Stimulated activated naive CD8-positive, alpha-beta T cell treated with anti-CD3 and anti-CD28 coated beads, Interleukin-15, amount 100 ng/mL, for 72 hours (primary cell): ENCODE data around the gene SRL.

ENCODE experiments used
- ATAC-seq: fragments of 150-1000 bp; cut with Tn5 transposase; 2 replicates; pipeline ENCODE4 v1.10.0; 2021; ENCODE audit warnings: mild to moderate bottlenecking, moderate library complexity
- DNase-seq, 2 donors: peaks; one replicate each; pipeline ENCODE4 v3.0.0; 2021 to 2022
- H3K27ac Mint-ChIP-seq, 2 donors: one replicate each; pipeline ENCODE4 v1.8.0; 2022; ENCODE audit warnings: mild to moderate bottlenecking in 2 of 2, mixed read lengths in 2 of 2, moderate library complexity in 2 of 2
- H3K27me3 Mint-ChIP-seq: one replicate; pipeline ENCODE4 v1.8.0; 2022; ENCODE audit warnings: mixed read lengths
- H3K4me1 Mint-ChIP-seq: one replicate; pipeline ENCODE4 v1.8.0; 2022; ENCODE audit warnings: mild to moderate bottlenecking, mixed read lengths
- H3K4me3 Mint-ChIP-seq, 2 donors: one replicate each; pipeline ENCODE4 v1.8.0; 2022; ENCODE audit warnings: mild to moderate bottlenecking in 2 of 2, mixed read lengths in 2 of 2, moderate library complexity in 1 of 2
- H3K9me3 Mint-ChIP-seq, 2 donors: one replicate each; pipeline ENCODE4 v1.8.0; 2022; ENCODE audit warnings: mixed read lengths in 2 of 2

SRL gene

DNA sequence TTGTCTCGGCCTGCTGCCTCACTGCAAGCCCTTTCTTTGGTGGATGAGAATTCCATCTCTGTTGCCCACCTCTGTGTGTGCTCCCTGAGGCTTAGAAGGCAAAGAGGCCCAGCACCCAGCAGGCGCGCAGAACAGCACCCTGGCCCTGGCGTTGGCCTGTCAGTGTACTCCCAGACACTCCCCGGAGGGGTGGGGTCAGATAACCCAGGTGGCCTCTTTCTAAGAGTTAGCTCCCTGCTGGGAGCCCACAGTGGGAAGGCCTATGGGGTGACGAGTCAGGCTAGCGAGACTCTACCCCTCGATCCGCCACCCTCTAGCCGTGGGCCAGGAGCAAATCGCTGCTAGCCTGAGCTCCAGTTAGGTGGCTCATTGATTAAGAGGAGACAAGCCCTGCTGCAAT, 38.1 kb downstream of the SRL start:
- Mint-ChIP-seq H3K4me3 (no peak overlapping the region), H3K27me3 (peaks cover 30% of the 10 kb centered on the region), H3K27ac (no peak overlapping the region), H3K9me3 (no peaks in the 10 kb centered on the region), H3K4me1 (peaks cover 26% of the 10 kb centered on the region)
- no peak for ATAC-seq
- DNase-seq = no peak

DNA sequence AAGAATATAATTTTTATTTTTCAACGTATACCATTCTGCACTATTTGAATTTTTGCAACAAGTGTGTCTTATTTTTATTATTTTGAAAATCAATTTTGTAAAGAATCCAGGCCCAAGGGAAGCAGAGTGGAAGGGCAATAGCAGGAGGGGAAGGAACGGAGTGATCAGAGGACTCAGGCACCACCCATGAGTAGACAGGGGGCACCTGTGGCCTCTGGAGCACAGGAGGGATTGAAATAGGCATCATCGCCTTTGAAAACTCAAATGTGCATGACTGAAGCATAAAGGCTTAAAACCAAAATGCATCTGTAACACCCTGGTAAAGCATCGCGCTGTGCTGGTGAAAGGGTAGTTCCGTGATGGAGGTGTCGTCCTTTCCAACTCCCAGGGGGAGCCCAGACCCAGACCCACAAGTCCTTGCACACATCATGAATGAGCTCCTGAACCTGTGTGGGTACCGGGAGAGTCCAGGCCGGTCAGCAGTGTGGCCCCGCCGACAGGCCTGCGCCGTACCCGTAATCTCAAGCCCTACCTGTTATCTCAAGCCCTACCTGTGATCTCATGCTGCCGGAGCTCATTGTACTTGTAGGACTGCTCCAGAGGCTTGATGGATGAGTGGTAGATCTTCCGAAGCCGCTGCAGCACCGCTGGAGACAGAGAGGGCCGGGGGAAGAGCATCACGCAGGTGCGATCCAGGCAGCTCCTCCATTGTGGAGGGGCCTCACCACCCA, 39.1 kb downstream of the SRL start:
- no peak overlapping the region for H3K27ac Mint-ChIP-seq
- ATAC-seq (no peak), DNase-seq (no peak)
- H3K27me3 Mint-ChIP-seq = peaks cover 26% of the 10 kb centered on the region
- no peak overlapping the region for H3K4me3 Mint-ChIP-seq
- no peaks in the 10 kb centered on the region for H3K9me3 Mint-ChIP-seq
- H3K4me1 Mint-ChIP-seq = peaks cover 25% of the 10 kb centered on the region

DNA sequence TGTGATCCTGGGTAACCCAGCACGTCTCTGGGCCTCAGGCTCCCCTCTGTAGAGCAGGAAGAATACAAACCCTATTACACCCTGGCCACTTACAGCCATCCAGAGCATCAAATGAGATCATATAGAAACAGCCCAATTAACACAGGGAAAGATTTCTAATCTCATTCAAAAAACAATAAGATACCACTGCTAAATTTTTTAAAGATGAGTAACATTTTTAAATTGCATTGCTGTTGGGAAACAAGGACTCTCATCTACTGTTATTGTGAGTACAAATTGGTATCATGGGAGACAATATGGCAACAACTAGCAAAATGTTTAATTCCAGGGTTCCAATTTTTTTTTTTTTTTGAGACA, 41.1 kb downstream of the SRL start:
- DNase-seq = no peak

DNA sequence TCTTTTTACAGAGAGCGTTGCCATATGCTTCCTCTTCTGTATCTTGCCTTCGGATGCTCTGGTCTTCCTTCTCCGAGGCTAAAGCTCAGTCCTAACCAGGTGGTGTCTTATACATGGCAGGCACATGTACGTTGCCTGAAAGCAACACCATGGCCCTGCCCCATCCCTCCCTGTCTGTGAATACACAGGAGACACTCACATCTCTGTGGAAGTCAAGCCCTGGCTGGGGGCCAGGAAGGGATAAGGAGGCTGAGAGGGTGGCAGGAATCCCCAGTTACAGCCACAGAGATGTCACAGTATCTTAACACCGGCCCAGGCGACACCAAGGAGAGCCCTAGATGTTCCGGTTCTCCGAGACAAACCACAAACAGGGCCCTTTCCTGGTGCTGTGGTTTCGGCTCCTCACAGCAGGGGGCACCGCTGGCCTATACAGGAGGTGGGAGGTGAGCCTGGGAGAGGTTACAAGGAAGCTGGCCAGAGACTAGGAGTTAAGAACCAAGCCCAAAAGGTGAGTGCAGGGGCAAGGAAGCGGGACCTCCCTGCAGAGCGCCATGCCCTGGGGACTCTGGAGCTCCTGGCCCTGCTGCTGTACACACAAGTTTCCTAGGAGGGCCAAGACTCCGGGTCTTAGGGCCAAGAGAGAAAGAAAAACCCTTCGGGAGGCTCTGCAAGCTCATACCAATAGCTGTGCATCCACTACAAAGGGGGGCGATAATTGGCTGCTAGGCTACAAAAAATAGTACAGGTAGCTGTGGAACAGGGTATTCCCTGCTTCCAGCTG, 41.7 kb downstream of the SRL start:
- peak; percentile 64 for ATAC-seq
- H3K9me3 Mint-ChIP-seq = no peaks in the 10 kb centered on the region
- peak; percentile 16 to 32 for DNase-seq
- H3K27me3 Mint-ChIP-seq = peaks cover 11% of the 10 kb centered on the region
- peak overlapping the region; percentile 34 to 88 for H3K27ac Mint-ChIP-seq
- H3K4me3 Mint-ChIP-seq = no peak overlapping the region
- H3K4me1 Mint-ChIP-seq = peaks cover 10% of the 10 kb centered on the region

More for the DNA sequence above, 41.1 kb downstream of the SRL start:
- H3K27me3 Mint-ChIP-seq = peaks cover 11% of the 10 kb centered on the region
- no peaks in the 10 kb centered on the region for H3K9me3 Mint-ChIP-seq
- H3K4me3 Mint-ChIP-seq = no peak overlapping the region
- ATAC-seq = no peak
- peaks cover 10% of the 10 kb centered on the region for H3K4me1 Mint-ChIP-seq
- no peak overlapping the region for H3K27ac Mint-ChIP-seq

DNA sequence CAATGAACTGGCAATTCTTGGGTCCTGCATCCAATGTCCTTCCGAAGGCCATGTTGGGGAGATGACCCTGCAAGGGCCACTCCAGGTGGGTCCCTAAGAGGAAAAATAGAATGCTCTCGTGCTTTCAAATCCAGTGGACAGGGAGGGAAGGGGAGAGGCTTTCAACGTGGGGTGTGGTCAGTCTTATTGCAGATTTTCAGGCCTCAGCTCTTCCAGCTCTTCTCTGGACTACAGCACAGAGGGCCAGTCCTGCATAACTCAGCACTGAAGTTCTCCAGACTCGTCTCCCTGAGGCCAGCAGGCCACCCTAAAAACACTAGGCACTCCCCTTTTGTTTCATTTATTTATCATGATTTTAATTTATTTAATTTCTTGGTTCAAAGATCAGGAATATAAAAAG, 43.1 kb downstream of the SRL start:
- Mint-ChIP-seq H3K9me3 (no peaks in the 10 kb centered on the region), H3K27ac (no peak overlapping the region), H3K27me3 (peaks cover 11% of the 10 kb centered on the region), H3K4me1 (peaks cover 10% of the 10 kb centered on the region), H3K4me3 (no peak overlapping the region)
- ATAC-seq = no peak
- no peak for DNase-seq

DNA sequence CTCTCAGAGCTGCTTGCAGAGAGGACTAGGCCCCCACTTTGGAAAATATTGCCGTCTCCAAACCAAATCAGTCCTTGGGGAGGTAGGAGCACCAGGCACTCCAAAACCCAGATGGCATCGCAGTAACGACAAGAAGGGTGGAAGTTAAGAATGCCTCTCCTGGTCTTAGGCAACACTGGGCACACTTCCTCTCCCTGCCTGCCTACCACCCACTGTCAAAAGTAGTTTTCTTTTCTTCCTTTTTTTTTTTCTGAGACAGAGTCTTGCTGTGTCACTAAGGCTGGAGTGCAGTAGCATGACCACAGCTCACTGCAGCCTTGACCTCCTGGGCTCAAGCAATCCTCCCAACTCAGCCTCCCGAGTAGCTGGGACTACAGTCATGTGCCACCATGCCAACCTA, 47.2 kb downstream of the SRL start:
- DNase-seq (no peak), ATAC-seq (no peak)
- no peak overlapping the region for H3K27ac Mint-ChIP-seq
- no peak overlapping the region for H3K4me3 Mint-ChIP-seq
- no peaks in the 10 kb centered on the region for H3K27me3 Mint-ChIP-seq
- H3K9me3 Mint-ChIP-seq = no peaks in the 10 kb centered on the region
- H3K4me1 Mint-ChIP-seq = no peaks in the 10 kb centered on the region

DNA sequence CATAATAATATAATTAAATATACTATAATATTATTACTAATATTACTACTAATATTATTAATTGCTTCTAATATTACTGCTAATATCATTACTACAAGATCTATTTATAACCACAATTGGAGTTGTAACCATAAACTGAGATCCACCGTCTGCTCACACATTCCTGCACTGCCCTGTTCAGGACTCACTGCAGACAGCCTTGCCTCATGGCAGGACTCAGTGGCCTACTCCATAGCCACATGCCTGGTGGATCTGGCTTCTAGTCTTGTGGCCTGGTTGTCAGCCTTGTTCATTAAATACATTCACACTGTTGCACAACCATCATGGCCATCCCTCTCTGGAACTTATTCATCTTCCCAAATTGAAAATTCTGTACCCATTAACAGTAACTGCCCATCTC, 48.0 kb downstream of the SRL start:
- H3K4me1 Mint-ChIP-seq = no peaks in the 10 kb centered on the region
- no peak for DNase-seq
- no peaks in the 10 kb centered on the region for H3K27me3 Mint-ChIP-seq
- no peaks in the 10 kb centered on the region for H3K9me3 Mint-ChIP-seq
- ATAC-seq = no peak
- H3K27ac Mint-ChIP-seq = no peak overlapping the region
- no peak overlapping the region for H3K4me3 Mint-ChIP-seq

DNA sequence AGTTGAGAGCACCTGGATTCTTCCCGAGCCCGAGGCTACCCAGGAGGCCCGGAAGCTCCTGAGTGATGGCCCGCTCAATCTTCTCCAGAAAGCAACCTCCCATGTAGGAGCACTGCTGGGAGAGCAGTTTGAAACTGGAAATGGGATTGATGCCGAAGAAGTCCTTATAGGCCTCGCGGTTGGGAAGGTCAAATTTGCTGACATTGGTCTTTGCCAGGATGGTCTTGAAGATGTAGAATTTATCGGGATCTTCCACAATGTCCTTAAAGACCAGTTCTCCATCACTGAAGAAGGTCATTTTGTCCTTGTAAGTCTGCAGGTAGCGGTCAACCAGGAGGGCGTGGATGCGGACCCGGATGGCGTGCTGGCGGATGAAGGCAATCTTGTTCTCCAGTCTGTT, 49.7 kb downstream of the SRL start:
- Mint-ChIP-seq H3K4me3 (no peak overlapping the region), H3K4me1 (no peaks in the 10 kb centered on the region), H3K9me3 (no peaks in the 10 kb centered on the region), H3K27me3 (no peaks in the 10 kb centered on the region), H3K27ac (no peak overlapping the region)
- DNase-seq = no peak
- no peak for ATAC-seq

DNA sequence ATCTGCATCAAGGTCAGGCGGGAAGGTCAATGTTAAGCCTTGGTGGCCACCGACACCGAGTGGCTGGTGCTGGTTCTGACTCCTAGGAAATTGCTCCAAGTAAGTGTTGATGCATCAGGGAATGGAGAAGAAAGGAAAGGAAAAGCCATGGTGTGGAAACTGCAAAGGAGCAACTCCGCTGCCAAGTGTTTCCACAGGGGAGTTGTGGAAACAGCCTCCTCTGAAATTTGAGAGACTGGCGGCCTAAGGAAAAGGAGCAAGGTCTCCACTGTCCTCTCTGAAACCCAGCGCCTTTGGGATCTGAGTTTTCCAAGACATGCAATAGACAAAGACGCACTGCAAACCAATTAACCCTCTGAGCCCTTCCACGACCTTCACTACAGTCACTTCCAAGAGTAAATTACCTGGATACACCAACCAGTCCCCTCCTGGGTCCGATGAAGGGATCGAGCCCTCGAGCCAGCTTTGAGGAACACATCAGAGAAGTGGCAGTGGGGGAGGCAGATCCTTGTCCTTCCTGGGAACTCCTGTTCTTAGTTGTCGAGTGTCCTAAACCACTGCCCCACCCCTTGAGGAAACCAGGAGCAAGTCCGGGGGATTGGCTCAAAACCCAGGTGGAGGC, 51.1 kb downstream of the SRL start:
- ATAC-seq = no peak
- Mint-ChIP-seq H3K4me3 (no peak overlapping the region), H3K27ac (no peak overlapping the region), H3K27me3 (no peaks in the 10 kb centered on the region), H3K9me3 (no peaks in the 10 kb centered on the region), H3K4me1 (no peaks in the 10 kb centered on the region)
- no peak for DNase-seq

DNA sequence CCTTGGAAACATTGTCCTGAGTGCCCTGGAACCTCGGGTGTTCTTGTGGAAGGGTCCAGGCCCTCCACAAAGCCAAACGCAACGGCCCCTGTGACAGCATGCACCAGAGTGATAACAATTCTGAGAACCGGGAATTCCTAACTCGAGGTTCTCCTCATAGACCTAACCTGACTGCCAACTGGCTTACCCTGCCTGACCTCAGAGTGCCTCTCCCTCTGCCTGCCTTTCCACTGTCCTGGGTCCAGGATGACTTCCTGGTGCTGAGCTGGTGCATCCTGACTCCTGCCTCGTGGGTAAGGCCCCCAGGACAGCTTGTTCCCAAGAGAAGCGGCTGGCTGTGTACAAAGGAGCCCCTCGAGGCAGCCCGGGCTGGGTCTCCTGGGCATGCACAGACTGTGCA, 51.8 kb downstream of the SRL start:
- ATAC-seq (no peak), DNase-seq (no peak)
- Mint-ChIP-seq H3K9me3 (no peaks in the 10 kb centered on the region), H3K27me3 (peaks cover under 1% of the 10 kb centered on the region), H3K27ac (no peak overlapping the region), H3K4me3 (no peak overlapping the region), H3K4me1 (no peaks in the 10 kb centered on the region)

DNA sequence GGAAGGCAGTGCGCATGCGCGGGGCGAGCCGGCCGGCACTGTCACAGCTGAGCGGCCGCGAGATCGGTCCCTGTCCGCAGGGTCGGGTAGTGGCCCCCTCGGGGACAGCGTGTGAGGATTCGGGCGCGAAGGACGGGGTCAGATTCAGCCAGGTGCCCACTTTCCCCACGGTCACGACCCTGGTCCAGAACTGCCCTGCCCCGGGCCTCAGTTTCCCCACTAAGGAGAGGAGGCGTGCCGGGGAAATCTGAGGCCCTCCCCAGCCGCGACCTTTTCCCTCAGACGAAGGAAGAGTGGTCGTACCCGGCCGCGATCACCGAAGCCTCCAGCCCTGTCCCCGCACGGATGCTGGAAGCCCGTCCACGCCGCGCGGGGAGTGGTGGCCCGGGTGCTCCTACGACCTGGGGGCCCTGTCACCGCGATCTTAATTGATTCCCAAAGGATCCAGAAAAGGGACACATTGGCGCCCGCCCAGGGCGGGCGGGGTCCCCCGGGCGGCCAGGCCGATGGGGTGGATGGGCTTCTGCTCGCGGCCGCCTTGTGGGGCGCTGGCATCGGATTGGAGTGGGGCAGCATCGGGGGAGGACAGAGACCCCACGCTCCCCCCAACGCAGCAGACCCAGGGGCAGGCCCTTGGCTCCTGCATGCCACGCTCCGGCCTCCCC, 57.7 kb downstream of the SRL start:
- H3K27ac Mint-ChIP-seq = peak overlapping the region in 1 of 2 donors; percentile 46
- ATAC-seq (no peak), DNase-seq (peak in 1 of 2 donors; percentile 4)
- peak overlapping the region; percentile 83 to 94 for H3K4me3 Mint-ChIP-seq
- peaks cover 17% of the 10 kb centered on the region for H3K4me1 Mint-ChIP-seq
- no peaks in the 10 kb centered on the region for H3K9me3 Mint-ChIP-seq
- peaks cover 13% of the 10 kb centered on the region for H3K27me3 Mint-ChIP-seq

DNA sequence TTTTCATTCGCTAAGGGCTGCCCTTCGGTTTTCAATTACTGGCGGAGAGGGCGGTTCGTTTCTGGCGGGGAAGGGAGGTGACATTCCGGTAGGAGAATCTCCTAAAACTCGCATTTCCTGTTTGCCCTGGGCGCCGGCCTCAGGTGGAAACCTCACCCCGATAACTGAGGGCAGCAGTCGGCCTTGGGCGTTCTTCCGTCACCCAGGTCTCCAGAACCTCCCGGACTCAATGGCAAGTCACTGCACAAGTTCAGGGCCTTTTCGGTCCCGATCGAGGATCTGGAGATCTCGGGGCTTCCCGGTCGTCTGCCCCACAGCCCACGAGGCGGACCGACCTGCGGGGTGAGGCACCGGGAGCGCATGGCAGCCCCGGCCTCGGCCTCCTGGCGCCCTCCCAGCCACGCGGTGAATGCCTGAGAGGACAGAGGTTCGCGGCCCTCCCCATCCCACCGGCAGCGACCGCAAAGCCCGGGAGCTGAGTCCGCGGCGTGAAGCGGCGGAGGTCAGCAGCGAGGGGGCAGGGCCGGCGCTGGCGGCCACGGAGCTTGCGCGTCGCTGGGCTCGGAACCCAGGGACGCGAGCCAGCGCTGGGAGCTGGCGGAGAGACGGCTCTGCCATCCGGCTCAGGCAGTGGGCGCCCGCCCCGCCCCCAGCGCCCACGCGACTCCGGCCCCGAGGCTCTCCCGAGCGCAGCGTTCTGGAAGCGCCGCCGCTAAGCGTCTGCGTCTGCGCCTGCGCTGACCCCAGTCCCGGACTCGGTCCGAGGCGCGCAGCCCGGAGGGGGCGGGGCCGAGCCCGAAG, 58.4 kb downstream of the SRL start:
- H3K4me1 Mint-ChIP-seq = peaks cover 17% of the 10 kb centered on the region

DNA sequence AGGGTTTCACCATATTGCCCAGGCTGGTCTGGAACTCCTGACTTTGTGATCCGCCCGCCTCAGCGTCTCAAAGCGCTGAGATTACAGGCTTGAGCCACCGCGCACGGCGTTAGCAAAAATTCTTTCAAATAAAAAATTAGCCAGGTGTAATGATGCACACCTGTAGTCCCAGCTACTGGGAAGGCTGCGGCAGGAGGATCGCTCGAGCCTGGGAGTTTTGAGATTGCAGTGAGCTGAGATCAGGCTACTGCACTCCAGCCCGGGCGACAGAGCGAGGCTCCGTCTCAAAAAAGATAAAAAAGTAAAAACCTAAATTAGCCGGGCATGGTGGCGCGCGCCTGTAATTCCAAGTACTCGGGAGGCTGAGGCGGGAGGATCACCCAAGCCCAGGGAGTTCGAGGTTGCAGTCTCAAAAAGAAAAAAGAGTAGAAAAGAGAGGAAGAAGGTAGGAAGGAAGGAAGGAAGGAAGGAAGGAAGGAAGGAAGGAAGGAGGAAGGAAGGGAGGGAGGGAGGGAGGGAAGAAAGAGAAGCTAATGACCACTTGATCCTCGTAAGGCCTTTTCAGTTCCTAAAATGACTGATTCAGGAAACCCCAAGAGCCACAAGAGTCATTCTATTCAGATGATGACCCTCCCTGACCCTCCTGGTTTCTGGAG, 59.2 kb downstream of the SRL start:
- DNase-seq (no peak), ATAC-seq (peak; percentile 36)
- peaks cover 13% of the 10 kb centered on the region for H3K27me3 Mint-ChIP-seq
- H3K4me3 Mint-ChIP-seq = peak overlapping the region; percentile 76 to 94
- H3K4me1 Mint-ChIP-seq = peaks cover 17% of the 10 kb centered on the region
- no peaks in the 10 kb centered on the region for H3K9me3 Mint-ChIP-seq
- peak overlapping the region in 1 of 2 donors; percentile 31 for H3K27ac Mint-ChIP-seq

More for the DNA sequence above, 58.4 kb downstream of the SRL start:
- Mint-ChIP-seq H3K27ac (peak overlapping the region; percentile 31 to 50), H3K9me3 (no peaks in the 10 kb centered on the region), H3K4me3 (peak overlapping the region; percentile 76 to 94), H3K27me3 (peaks cover 13% of the 10 kb centered on the region)
- DNase-seq = peak; percentile 96 to 97
- ATAC-seq = peak; percentile 94

DNA sequence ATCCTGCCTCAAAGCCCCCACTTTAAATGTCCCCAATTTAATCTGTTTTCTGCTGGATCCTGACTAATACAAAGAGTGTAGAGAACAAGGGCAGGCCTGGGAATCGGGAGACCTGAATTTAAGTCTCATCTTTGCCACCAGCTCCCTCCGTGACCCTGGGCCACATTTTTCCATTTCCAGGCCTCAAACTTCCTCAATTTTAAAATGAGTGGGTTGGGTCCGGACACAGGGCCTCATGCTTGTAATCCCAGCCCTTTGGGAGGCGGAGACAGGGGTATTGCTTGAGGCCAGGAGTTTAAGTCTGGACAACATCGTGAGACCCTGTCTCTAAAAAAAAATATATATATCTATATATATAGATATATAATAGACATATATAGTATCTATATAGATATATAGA, 61.4 kb downstream of the SRL start:
- no peak overlapping the region for H3K27ac Mint-ChIP-seq
- no peaks in the 10 kb centered on the region for H3K9me3 Mint-ChIP-seq
- DNase-seq = no peak
- no peak overlapping the region for H3K4me3 Mint-ChIP-seq
- no peak for ATAC-seq
- peaks cover 13% of the 10 kb centered on the region for H3K27me3 Mint-ChIP-seq
- H3K4me1 Mint-ChIP-seq = peaks cover 17% of the 10 kb centered on the region
